CD14-positive monocyte (primary cell): Measurements from ENCODE around the gene HNRNPH2. TPM values are rescaled to one million over a fixed set of nuclear protein-coding genes. Genes with fewer than 3 reads are reported as not detected.

Experiments
- DNase-seq, 3 donors: peaks; one replicate each; pipeline ENCODE4 v3.0.0-alpha.2; 2011 to 2022
- H2AFZ ChIP-seq: 2 replicates; pipeline ENCODE4 v1.6.0; 2012; ENCODE audit warnings: mild to moderate bottlenecking, low read depth, low read length, inconsistent platforms; ENCODE audit not compliant: insufficient read depth, poor library complexity, severe bottlenecking
- H3K27ac ChIP-seq, 2 donors: 1 replicate in 1 of 2; 2 replicates in 1 of 2; pipeline ENCODE4 v1.5.1; 2012 to 2013; ENCODE audit warnings: low read length in 2 of 2, control low read depth in 1 of 2, inconsistent platforms in 1 of 2, low read depth in 1 of 2, mild to moderate bottlenecking in 1 of 2
- H3K27me3 ChIP-seq, 2 donors: one replicate each; pipeline versions ENCODE4 v1.6.0 to v1.6.1; 2011 to 2013; ENCODE audit warnings: low read length in 2 of 2; ENCODE audit not compliant: control insufficient read depth in 2 of 2, insufficient read depth in 2 of 2
- H3K36me3 ChIP-seq, 2 donors: replicated peaks in 1 of 2; 1 replicate in 1 of 2; 2 replicates in 1 of 2; pipeline versions ENCODE4 v1.5.1 to v1.6.1; 2012 to 2013; ENCODE audit warnings: low read length in 2 of 2, control low read depth in 1 of 2, inconsistent platforms in 1 of 2, mild to moderate bottlenecking in 1 of 2; ENCODE audit not compliant: insufficient read depth in 2 of 2, control insufficient read depth in 1 of 2
- H3K4me1 ChIP-seq, 2 donors: 1 replicate in 1 of 2; 2 replicates in 1 of 2; pipeline versions ENCODE4 v1.5.1 to v1.6.1; 2012 to 2013; ENCODE audit warnings: low read length in 2 of 2, control low read depth in 1 of 2, inconsistent platforms in 1 of 2, mild to moderate bottlenecking in 1 of 2, moderate library complexity in 1 of 2; ENCODE audit not compliant: insufficient read depth in 2 of 2, control insufficient read depth in 1 of 2
- H3K4me2 ChIP-seq: replicated peaks from 2 replicates; pipeline ENCODE3; 2012; ENCODE audit warnings: low read length, moderate library complexity, mild to moderate bottlenecking; ENCODE audit not compliant: poor library complexity, severe bottlenecking; ENCODE audit errors: extremely low read depth
- H3K4me3 ChIP-seq, 3 experiments: fragments of 200-600 bp in 1 of 3; sonication (generic) in 1 of 3; replicated peaks in 1 of 3; 1 replicate in 2 of 3; 2 replicates in 1 of 3; pipeline ENCODE4 v1.5.1; 2011 to 2013; ENCODE audit warnings: low read length in 3 of 3, mild to moderate bottlenecking in 3 of 3, control low read depth in 2 of 3, low read depth in 2 of 3, inconsistent platforms in 1 of 3, moderate library complexity in 1 of 3
- H3K79me2 ChIP-seq: 2 replicates; pipeline ENCODE4 v1.6.0; 2012; ENCODE audit warnings: mild to moderate bottlenecking, control low read depth, inconsistent platforms, low read length, moderate library complexity; ENCODE audit not compliant: insufficient read depth
- H3K9ac ChIP-seq: 2 replicates; pipeline ENCODE4 v1.6.0; 2017; ENCODE audit warnings: low read length, mild to moderate bottlenecking; ENCODE audit not compliant: insufficient read depth, poor library complexity, severe bottlenecking
- H3K9me3 ChIP-seq, 2 donors: replicated peaks in 1 of 2; 1 replicate in 1 of 2; 2 replicates in 1 of 2; pipeline versions ENCODE4 v1.5.1 to v1.6.1; 2012 to 2013; ENCODE audit warnings: low read length in 2 of 2, control low read depth in 1 of 2; ENCODE audit not compliant: control insufficient read depth in 1 of 2, insufficient read depth in 1 of 2
- H4K20me1 ChIP-seq: 2 replicates; pipeline ENCODE4 v1.6.0; 2012; ENCODE audit warnings: mild to moderate bottlenecking, low read length, control low read depth, moderate library complexity; ENCODE audit not compliant: insufficient read depth
- H3K27ac Mint-ChIP-seq, 7 donors: one replicate each; pipeline ENCODE4 v1.8.0; 2020; ENCODE audit warnings: mild to moderate bottlenecking in 7 of 7, mixed read lengths in 7 of 7, moderate library complexity in 6 of 7, inconsistent platforms in 2 of 7
- H3K27me3 Mint-ChIP-seq, 3 donors: one replicate each; pipeline ENCODE4 v1.8.0; 2021 to 2022; ENCODE audit warnings: low read depth in 3 of 3, mild to moderate bottlenecking in 3 of 3, mixed read lengths in 3 of 3, moderate library complexity in 3 of 3, inconsistent platforms in 1 of 3
- H3K36me3 Mint-ChIP-seq, 2 donors: one replicate each; pipeline ENCODE4 v1.8.0; 2020; ENCODE audit warnings: mixed read lengths in 2 of 2, inconsistent platforms in 1 of 2, mild to moderate bottlenecking in 1 of 2
- H3K4me1 Mint-ChIP-seq: one replicate; pipeline ENCODE4 v1.8.0; 2020; ENCODE audit warnings: mild to moderate bottlenecking, mixed read lengths
- H3K4me3 Mint-ChIP-seq, 2 donors: one replicate each; pipeline ENCODE4 v1.8.0; 2020; ENCODE audit warnings: mild to moderate bottlenecking in 2 of 2, mixed read lengths in 2 of 2, moderate library complexity in 1 of 2
- H3K9me3 Mint-ChIP-seq, 7 donors: one replicate each; pipeline ENCODE4 v1.8.0; 2020 to 2022; ENCODE audit warnings: mixed read lengths in 7 of 7, mild to moderate bottlenecking in 6 of 7, moderate library complexity in 6 of 7, inconsistent platforms in 2 of 7
- WGBS: methylation state at CpG from one replicate; pipeline ENCODE4 v1.1.5; 2013; ENCODE audit warnings: missing lambda C conversion rate; ENCODE audit not compliant: insufficient coverage; 5-methylcytosine and 5-hydroxymethylcytosine counted together
- intact Hi-C, 2 donors: fragments of 100-400 bp; cut with micrococcal nuclease; formaldehyde crosslinking; loops; one replicate each; pipeline versions ENCODE4 v1.15.0 to v1.15.1; 2023
- polyA plus RNA-seq, 3 donors: library from polyadenylated mRNA; depleted of rRNA in 1 of 3; unstranded in 2 of 3; stranded (reverse) in 1 of 3; fragments of 300-500 nt in 2 of 3; fragments of >200 nt in 1 of 3; fragmentation: Illumina TruSeq in 2 of 3; gene quantifications; 1 replicate in 2 of 3; 2 replicates in 1 of 3; pipeline ENCODE4 v1.2.3, GENCODE V29; 2012 to 2021
- TF ChIP-seq, protein P1 (sequence below): fragments of 200-600 bp; IDR thresholded peaks from one replicate; pipeline ENCODE4 v1.8.0; 2022; ENCODE audit warnings: antibody characterized with exemption, mild to moderate bottlenecking

Gene HNRNPH2
- polyA plus RNA-seq, 3 donors, result 27.7 to 163 (median 118) TPM

GRCh38 chrX:101368800-101369199 lies 39.2 kb upstream of the HNRNPH2 start:
- Mint-ChIP-seq H3K9me3 (no peaks in the 10 kb centered on the region), H3K4me1 (peaks cover 4% of the 10 kb centered on the region), H3K27me3 (no peaks in the 10 kb centered on the region), H3K4me3 (no peak overlapping the region), H3K27ac (no peak overlapping the region), H3K36me3 (peaks cover 33 to 52% of the 10 kb centered on the region in 2 donors)
- Histone ChIP-seq H3K27ac (no peak overlapping the region), H3K27me3 (no peaks in the 10 kb centered on the region), H3K9me3 (no peaks in the 10 kb centered on the region), H3K4me3 (no peak overlapping the region), H4K20me1 (peaks cover 5% of the 10 kb centered on the region), H3K79me2 (no peaks in the 10 kb centered on the region), H3K36me3 (peaks cover 54 to 85% of the 10 kb centered on the region in 2 donors), H3K4me2 (no peak overlapping the region), H3K9ac (no peak overlapping the region), H3K4me1 (no peaks in the 10 kb centered on the region), H2AFZ (no peak overlapping the region)
- TF ChIP-seq, protein P1, sequence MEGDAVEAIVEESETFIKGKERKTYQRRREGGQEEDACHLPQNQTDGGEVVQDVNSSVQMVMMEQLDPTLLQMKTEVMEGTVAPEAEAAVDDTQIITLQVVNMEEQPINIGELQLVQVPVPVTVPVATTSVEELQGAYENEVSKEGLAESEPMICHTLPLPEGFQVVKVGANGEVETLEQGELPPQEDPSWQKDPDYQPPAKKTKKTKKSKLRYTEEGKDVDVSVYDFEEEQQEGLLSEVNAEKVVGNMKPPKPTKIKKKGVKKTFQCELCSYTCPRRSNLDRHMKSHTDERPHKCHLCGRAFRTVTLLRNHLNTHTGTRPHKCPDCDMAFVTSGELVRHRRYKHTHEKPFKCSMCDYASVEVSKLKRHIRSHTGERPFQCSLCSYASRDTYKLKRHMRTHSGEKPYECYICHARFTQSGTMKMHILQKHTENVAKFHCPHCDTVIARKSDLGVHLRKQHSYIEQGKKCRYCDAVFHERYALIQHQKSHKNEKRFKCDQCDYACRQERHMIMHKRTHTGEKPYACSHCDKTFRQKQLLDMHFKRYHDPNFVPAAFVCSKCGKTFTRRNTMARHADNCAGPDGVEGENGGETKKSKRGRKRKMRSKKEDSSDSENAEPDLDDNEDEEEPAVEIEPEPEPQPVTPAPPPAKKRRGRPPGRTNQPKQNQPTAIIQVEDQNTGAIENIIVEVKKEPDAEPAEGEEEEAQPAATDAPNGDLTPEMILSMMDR, result no peak
- intact Hi-C loops, result no loop called here
- no peak for DNase-seq

GRCh38 chrX:101369687-101370086 lies 38.3 kb upstream of the HNRNPH2 start:
- H3K4me3 ChIP-seq, result no peak overlapping the region
- DNase-seq, result no peak
- H3K4me3 Mint-ChIP-seq, result no peak overlapping the region
- H2AFZ ChIP-seq, result no peak overlapping the region
- no peaks in the 10 kb centered on the region for H3K27me3 ChIP-seq
- no peaks in the 10 kb centered on the region for H3K9me3 Mint-ChIP-seq
- H3K4me2 ChIP-seq, result no peak overlapping the region
- H3K27ac ChIP-seq, result no peak overlapping the region
- H3K36me3 ChIP-seq, result peaks cover 59 to 88% of the 10 kb centered on the region in 2 donors
- no peaks in the 10 kb centered on the region for H3K4me1 ChIP-seq
- H3K9me3 ChIP-seq, result no peaks in the 10 kb centered on the region
- H3K79me2 ChIP-seq, result no peaks in the 10 kb centered on the region
- peaks cover 6% of the 10 kb centered on the region for H4K20me1 ChIP-seq
- TF ChIP-seq, protein P1, result no peak
- no peaks in the 10 kb centered on the region for H3K27me3 Mint-ChIP-seq
- intact Hi-C loops, result no loop called here
- WGBS, result no CpG with 5 or more reads among the region's 6 CpGs
- no peak overlapping the region for H3K9ac ChIP-seq
- peaks cover 39 to 50% of the 10 kb centered on the region in 2 donors for H3K36me3 Mint-ChIP-seq
- H3K27ac Mint-ChIP-seq, result peak overlapping the region in 3 of 7 donors; percentile 40 to 44 (median 42)
- H3K4me1 Mint-ChIP-seq, result peaks cover 4% of the 10 kb centered on the region
